RWPE2 (cell line): ENCODE measurements around the gene SERPINI1.

Source experiments
- ATAC-seq: fragments of 200-7000 bp; cut with Tn5 transposase; 3 replicates; pipeline ENCODE4 v1.9.1; 2021; ENCODE audit warnings: low read depth
- DNase-seq: peaks from one replicate; pipeline ENCODE4 v3.0.0-alpha.2; 2020; ENCODE audit warnings: low spot score
- H3K27ac ChIP-seq: fragments of 450-650 bp; 2 replicates; pipeline ENCODE4 v1.5.1; 2017; ENCODE audit warnings: mild to moderate bottlenecking; ENCODE audit not compliant: poor library complexity, severe bottlenecking
- H3K27me3 ChIP-seq: fragments of 250-450 bp; sonication (Bioruptor Pico); 2 replicates; pipeline ENCODE4 v1.5.1; 2021; ENCODE audit warnings: mild to moderate bottlenecking, moderate library complexity; ENCODE audit not compliant: insufficient read depth, poor library complexity, severe bottlenecking
- H3K36me3 ChIP-seq: fragments of 250-450 bp; sonication (Bioruptor Pico); 2 replicates; pipeline ENCODE4 v1.5.1; 2020; ENCODE audit warnings: low read depth, mild to moderate bottlenecking, moderate library complexity
- H3K4me1 ChIP-seq: fragments of 250-450 bp; sonication (Bioruptor Pico); 2 replicates; pipeline ENCODE4 v1.5.1; 2021; ENCODE audit warnings: mild to moderate bottlenecking, moderate library complexity; ENCODE audit not compliant: insufficient read depth, poor library complexity, severe bottlenecking
- H3K4me3 ChIP-seq: fragments of 250-450 bp; sonication (Bioruptor Pico); 2 replicates; pipeline ENCODE4 v1.5.1; 2021; ENCODE audit warnings: mild to moderate bottlenecking, moderate library complexity; ENCODE audit not compliant: severe bottlenecking
- H3K9me3 ChIP-seq: fragments of 250-450 bp; sonication (Bioruptor Pico); 2 replicates; pipeline ENCODE4 v1.5.1; 2021; ENCODE audit warnings: mild to moderate bottlenecking, moderate library complexity; ENCODE audit not compliant: severe bottlenecking
- TF ChIP-seq, protein P1 (sequence below): fragments of 450-650 bp; IDR thresholded peaks from one replicate; pipeline ENCODE4 v1.5.1; 2017; ENCODE audit warnings: mild to moderate bottlenecking, moderate library complexity; ENCODE audit not compliant: poor library complexity, severe bottlenecking

SERPINI1 gene

DNA sequence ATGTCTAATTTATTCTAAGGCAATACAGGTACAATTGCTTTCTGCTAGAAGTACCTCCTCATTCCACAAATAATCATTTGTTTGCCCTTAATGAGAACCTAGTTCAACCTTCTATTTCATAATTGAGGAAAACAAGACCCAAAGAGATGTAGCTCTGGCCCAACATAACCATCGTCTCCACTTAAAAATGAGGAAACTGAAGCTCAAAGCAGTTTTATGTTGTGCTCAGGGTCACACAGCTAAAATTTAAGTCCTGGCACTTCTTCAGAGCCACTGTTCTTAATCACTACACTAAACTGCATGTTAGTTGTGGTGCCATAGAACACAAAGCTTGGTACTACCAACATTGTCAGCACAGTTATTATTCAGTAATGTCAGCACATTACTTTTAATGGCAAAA is 108.0 kb downstream of the SERPINI1 start:
- Histone ChIP-seq H3K4me1 (no peaks in the 10 kb centered on the region), H3K27me3 (no peaks in the 10 kb centered on the region), H3K27ac (no peak overlapping the region), H3K4me3 (no peak overlapping the region), H3K36me3 (no peaks in the 10 kb centered on the region), H3K9me3 (no peaks in the 10 kb centered on the region)
- DNase-seq: no peak
- ATAC-seq: no peak
- TF ChIP-seq, protein P1, sequence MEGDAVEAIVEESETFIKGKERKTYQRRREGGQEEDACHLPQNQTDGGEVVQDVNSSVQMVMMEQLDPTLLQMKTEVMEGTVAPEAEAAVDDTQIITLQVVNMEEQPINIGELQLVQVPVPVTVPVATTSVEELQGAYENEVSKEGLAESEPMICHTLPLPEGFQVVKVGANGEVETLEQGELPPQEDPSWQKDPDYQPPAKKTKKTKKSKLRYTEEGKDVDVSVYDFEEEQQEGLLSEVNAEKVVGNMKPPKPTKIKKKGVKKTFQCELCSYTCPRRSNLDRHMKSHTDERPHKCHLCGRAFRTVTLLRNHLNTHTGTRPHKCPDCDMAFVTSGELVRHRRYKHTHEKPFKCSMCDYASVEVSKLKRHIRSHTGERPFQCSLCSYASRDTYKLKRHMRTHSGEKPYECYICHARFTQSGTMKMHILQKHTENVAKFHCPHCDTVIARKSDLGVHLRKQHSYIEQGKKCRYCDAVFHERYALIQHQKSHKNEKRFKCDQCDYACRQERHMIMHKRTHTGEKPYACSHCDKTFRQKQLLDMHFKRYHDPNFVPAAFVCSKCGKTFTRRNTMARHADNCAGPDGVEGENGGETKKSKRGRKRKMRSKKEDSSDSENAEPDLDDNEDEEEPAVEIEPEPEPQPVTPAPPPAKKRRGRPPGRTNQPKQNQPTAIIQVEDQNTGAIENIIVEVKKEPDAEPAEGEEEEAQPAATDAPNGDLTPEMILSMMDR: no peak

DNA sequence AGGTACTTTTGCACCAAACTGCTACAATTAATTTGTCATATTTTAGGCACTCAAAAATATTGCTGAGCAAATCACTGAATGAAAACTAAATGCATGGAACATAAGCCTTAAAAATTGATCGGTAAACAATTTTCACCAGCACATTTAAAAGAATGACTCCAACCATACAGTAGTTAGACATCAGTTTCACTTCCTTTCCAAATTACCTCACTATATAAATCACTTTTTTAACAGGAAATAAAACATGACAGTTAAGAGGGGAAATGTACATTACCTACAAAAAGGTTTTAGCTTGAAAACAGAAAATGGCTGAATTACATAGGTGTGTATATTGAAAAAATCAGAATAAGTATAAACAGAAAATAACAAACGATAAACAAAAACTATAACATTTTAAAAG is 108.4 kb downstream of the SERPINI1 start:
- H3K27me3 ChIP-seq: no peaks in the 10 kb centered on the region
- TF ChIP-seq, protein P1: no peak
- no peaks in the 10 kb centered on the region for H3K9me3 ChIP-seq
- ATAC-seq (no peak), DNase-seq (no peak)
- H3K4me3 ChIP-seq: no peak overlapping the region
- H3K27ac ChIP-seq: no peak overlapping the region
- no peaks in the 10 kb centered on the region for H3K4me1 ChIP-seq
- no peaks in the 10 kb centered on the region for H3K36me3 ChIP-seq

DNA sequence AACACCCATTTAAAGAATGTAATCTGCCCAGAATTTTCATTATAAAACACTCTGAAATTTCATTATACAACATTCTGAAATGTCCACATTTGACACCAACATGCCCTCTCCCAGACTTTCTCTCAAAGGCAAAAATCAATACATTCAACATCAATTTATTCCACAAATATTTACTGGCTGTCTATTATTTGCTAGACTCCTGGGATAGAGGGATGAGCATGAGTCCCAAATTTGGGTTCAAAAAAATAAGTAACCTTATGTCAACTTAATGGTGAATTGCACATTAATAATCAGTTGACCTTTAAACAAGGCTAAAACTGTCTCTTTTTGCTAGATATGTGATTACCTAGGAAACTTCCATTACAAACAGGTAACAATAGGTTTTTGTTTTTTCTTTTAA is 109.0 kb downstream of the SERPINI1 start:
- no peaks in the 10 kb centered on the region for H3K9me3 ChIP-seq
- peaks cover 2% of the 10 kb centered on the region for H3K27me3 ChIP-seq
- no peak overlapping the region for H3K27ac ChIP-seq
- TF ChIP-seq, protein P1: no peak
- H3K4me3 ChIP-seq: no peak overlapping the region
- no peaks in the 10 kb centered on the region for H3K36me3 ChIP-seq
- ATAC-seq (no peak), DNase-seq (no peak)
- H3K4me1 ChIP-seq: no peaks in the 10 kb centered on the region

DNA sequence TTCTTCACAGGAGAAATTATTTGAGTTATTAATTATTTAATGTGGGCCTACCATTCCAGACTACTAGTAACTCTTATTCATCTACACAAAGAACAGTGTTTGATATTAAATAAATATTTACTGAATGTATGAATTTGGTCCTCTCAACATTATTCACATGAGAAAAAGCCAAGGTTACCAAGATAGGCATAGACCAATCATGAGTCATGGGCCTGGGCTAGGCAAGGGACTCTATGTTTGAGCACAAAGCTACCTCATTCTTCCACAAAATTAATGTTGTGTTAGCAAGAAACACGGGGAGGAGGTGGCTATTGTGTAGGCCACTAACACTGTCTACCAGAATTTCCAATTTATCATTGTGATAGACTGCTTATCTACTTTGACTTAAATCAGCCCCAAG is 115.7 kb downstream of the SERPINI1 start:
- no peak overlapping the region for H3K4me3 ChIP-seq
- no peaks in the 10 kb centered on the region for H3K36me3 ChIP-seq
- no peak overlapping the region for H3K27ac ChIP-seq
- ATAC-seq (peak; percentile 33; the same call in 1 of the 3 replicates), DNase-seq (no peak)
- TF ChIP-seq, protein P1: no peak
- no peaks in the 10 kb centered on the region for H3K9me3 ChIP-seq
- no peaks in the 10 kb centered on the region for H3K4me1 ChIP-seq
- H3K27me3 ChIP-seq: peaks cover 3% of the 10 kb centered on the region

DNA sequence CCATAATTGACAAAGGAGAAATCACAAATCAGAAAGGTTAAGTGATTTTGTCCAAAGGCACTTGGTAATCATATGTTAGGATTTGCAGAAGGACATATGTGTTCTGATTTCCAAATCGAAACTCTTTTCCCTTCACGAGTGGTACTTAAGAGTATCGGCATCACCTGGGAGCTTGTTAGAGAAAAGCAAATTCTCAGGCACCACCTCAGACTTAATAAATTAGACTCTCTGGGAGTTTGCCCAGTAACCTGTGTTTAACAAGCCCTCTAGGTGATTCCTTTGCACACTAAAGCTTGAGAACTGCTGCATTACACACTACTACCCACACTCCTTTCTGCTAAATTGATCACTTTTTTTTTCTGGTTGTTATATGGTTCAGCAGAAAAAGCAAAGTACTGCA is 116.2 kb downstream of the SERPINI1 start:
- H3K9me3 ChIP-seq: no peaks in the 10 kb centered on the region
- no peak overlapping the region for H3K4me3 ChIP-seq
- peaks cover 3% of the 10 kb centered on the region for H3K27me3 ChIP-seq
- no peak overlapping the region for H3K27ac ChIP-seq
- ATAC-seq (no peak), DNase-seq (no peak)
- H3K4me1 ChIP-seq: no peaks in the 10 kb centered on the region
- TF ChIP-seq, protein P1: no peak
- no peaks in the 10 kb centered on the region for H3K36me3 ChIP-seq
